KOPT-K1 (cell line): ENCODE results near the gene EIF2AK2.

Source experiments
- H3K27ac ChIP-seq: fragments of 200-600 bp; sonication (generic); 2 replicates; pipeline ENCODE4 v1.5.1; 2016; ENCODE audit warnings: antibody characterized with exemption, mild to moderate bottlenecking, low read depth, low read length; ENCODE audit not compliant: poor library complexity, severe bottlenecking
- H3K36me3 ChIP-seq: fragments of 200-600 bp; sonication (generic); 2 replicates; pipeline ENCODE4 v1.5.1; 2017; ENCODE audit warnings: antibody characterized with exemption, mild to moderate bottlenecking, low read length, moderate library complexity; ENCODE audit not compliant: insufficient read depth
- H3K9me3 ChIP-seq: fragments of 200-600 bp; sonication (generic); 2 replicates; pipeline ENCODE4 v1.5.1; 2017; ENCODE audit warnings: antibody characterized with exemption, low read length, mild to moderate bottlenecking; ENCODE audit not compliant: insufficient read depth, poor library complexity, severe bottlenecking

EIF2AK2 gene

GRCh38 chr2:37146062-37146461, 10.7 kb downstream of the EIF2AK2 start:
- H3K27ac ChIP-seq: no peak overlapping the region
- H3K36me3 ChIP-seq: peaks cover 86% of the 10 kb centered on the region
- H3K9me3 ChIP-seq: no peaks in the 10 kb centered on the region

- H3K36me3 ChIP-seq: peaks cover 96% of the 10 kb centered on the region
- H3K9me3 ChIP-seq: no peaks in the 10 kb centered on the region
- H3K27ac ChIP-seq: no peak overlapping the region
These were observed 12.8 kb downstream of the EIF2AK2 start for GRCh38 chr2:37143974-37144373.

- Histone ChIP-seq H3K27ac (no peak overlapping the region), H3K36me3 (peaks cover 96% of the 10 kb centered on the region), H3K9me3 (no peaks in the 10 kb centered on the region)
These were observed 14.2 kb downstream of the EIF2AK2 start for GRCh38 chr2:37142546-37142945.

GRCh38 chr2:37132914-37133313, 23.9 kb downstream of the EIF2AK2 start:
- H3K36me3 ChIP-seq: peaks cover 100% of the 10 kb centered on the region
- H3K9me3 ChIP-seq: no peaks in the 10 kb centered on the region
- H3K27ac ChIP-seq: no peak overlapping the region

- H3K9me3 ChIP-seq: no peaks in the 10 kb centered on the region
- peaks cover 98% of the 10 kb centered on the region for H3K36me3 ChIP-seq
- no peak overlapping the region for H3K27ac ChIP-seq
These were observed 31.4 kb downstream of the EIF2AK2 start for GRCh38 chr2:37125416-37125815.

- Histone ChIP-seq H3K27ac (no peak overlapping the region), H3K9me3 (no peaks in the 10 kb centered on the region), H3K36me3 (peaks cover 90% of the 10 kb centered on the region)
These were observed 37.6 kb downstream of the EIF2AK2 start for GRCh38 chr2:37119157-37119556.

GRCh38 chr2:37117566-37117965, 39.2 kb downstream of the EIF2AK2 start:
- Histone ChIP-seq H3K36me3 (peaks cover 91% of the 10 kb centered on the region), H3K27ac (no peak overlapping the region), H3K9me3 (no peaks in the 10 kb centered on the region)

- Histone ChIP-seq H3K36me3 (peaks cover 97% of the 10 kb centered on the region), H3K27ac (no peak overlapping the region), H3K9me3 (no peaks in the 10 kb centered on the region)
These were observed 44.8 kb downstream of the EIF2AK2 start for GRCh38 chr2:37111958-37112357.

- Histone ChIP-seq H3K36me3 (peaks cover 97% of the 10 kb centered on the region), H3K27ac (no peak overlapping the region), H3K9me3 (no peaks in the 10 kb centered on the region)
These were observed 46.2 kb downstream of the EIF2AK2 start for GRCh38 chr2:37110306-37111212.

- Histone ChIP-seq H3K9me3 (no peaks in the 10 kb centered on the region), H3K27ac (no peak overlapping the region), H3K36me3 (peaks cover 98% of the 10 kb centered on the region)
These were observed 47.3 kb downstream of the EIF2AK2 start for GRCh38 chr2:37109523-37109922.

GRCh38 chr2:37105150-37105549, 51.6 kb downstream of the EIF2AK2 start:
- peaks cover 95% of the 10 kb centered on the region for H3K36me3 ChIP-seq
- no peak overlapping the region for H3K27ac ChIP-seq
- no peaks in the 10 kb centered on the region for H3K9me3 ChIP-seq

- peaks cover 95% of the 10 kb centered on the region for H3K36me3 ChIP-seq
- no peaks in the 10 kb centered on the region for H3K9me3 ChIP-seq
- no peak overlapping the region for H3K27ac ChIP-seq
These were observed 52.6 kb downstream of the EIF2AK2 start for GRCh38 chr2:37104178-37104577.

GRCh38 chr2:37102588-37102987, 54.2 kb downstream of the EIF2AK2 start:
- peaks cover 90% of the 10 kb centered on the region for H3K36me3 ChIP-seq

GRCh38 chr2:37100054-37100453, 56.7 kb downstream of the EIF2AK2 start:
- Histone ChIP-seq H3K27ac (no peak overlapping the region), H3K9me3 (no peaks in the 10 kb centered on the region), H3K36me3 (peaks cover 90% of the 10 kb centered on the region)

More at GRCh38 chr2:37102588-37102987, 54.2 kb downstream of the EIF2AK2 start:
- H3K9me3 ChIP-seq: no peaks in the 10 kb centered on the region
- no peak overlapping the region for H3K27ac ChIP-seq

GRCh38 chr2:37098416-37099118, 58.2 kb downstream of the EIF2AK2 start:
- no peak overlapping the region for H3K27ac ChIP-seq
- H3K9me3 ChIP-seq: no peaks in the 10 kb centered on the region
- peaks cover 92% of the 10 kb centered on the region for H3K36me3 ChIP-seq
